ENCODE results near the gene GRM1. TPM values are rescaled to one million over a fixed set of nuclear protein-coding genes. Genes with fewer than 3 reads are reported as not detected.

Gene GRM1
- total and polyA plus RNA-seq, 4 donors, result 0.02 to 0.12 (median 0.06) TPM

- no peaks in the 10 kb centered on the region for H3K4me1 ChIP-seq (ENCODE audit: control insufficient read depth in 5 of 5, insufficient read depth in 5 of 5, low read length in 5 of 5)
- no peaks in the 10 kb centered on the region for H3K27me3 ChIP-seq (ENCODE audit: control insufficient read depth in 3 of 3, insufficient read depth in 3 of 3, low read length in 2 of 3)
- no peak overlapping the region for H3K4me3 ChIP-seq
- no peak overlapping the region for H3K27ac ChIP-seq (ENCODE audit: low read depth in 1 of 2, low read length in 1 of 2)
- no peaks in the 10 kb centered on the region for H3K36me3 ChIP-seq (ENCODE audit: control insufficient read depth in 4 of 4, insufficient read depth in 4 of 4, low read length in 4 of 4)
- no peaks in the 10 kb centered on the region for H3K9me3 ChIP-seq (ENCODE audit: control insufficient read depth in 4 of 4, insufficient read depth in 3 of 4, low read length in 3 of 4)
- DNase-seq (no peak), ATAC-seq (ENCODE audit: insufficient read depth, low FRiP score) (no peak)
- no peak for TF ChIP-seq CTCF (IDR thresholded peaks at IDR 0.05; ENCODE audit: control extremely low read depth, extremely low read depth)
- WGBS, 2 donors, result 93 to 95% methylated on average over 3 of the region's 3 CpGs
- no peak overlapping the region for H3K9ac ChIP-seq (ENCODE audit: insufficient read depth in 1 of 2, low read length in 2 of 2)
Observed at GRCh38 chr6:146347690-146348089, 318.8 kb downstream of the GRM1 start.

GRCh38 chr6:146351018-146351417 lies 322.2 kb downstream of the GRM1 start:
- no peak overlapping the region for H3K4me3 ChIP-seq
- no peak for TF ChIP-seq CTCF (IDR thresholded peaks at IDR 0.05; ENCODE audit: control extremely low read depth, extremely low read depth)
- no peaks in the 10 kb centered on the region for H3K36me3 ChIP-seq (ENCODE audit: control insufficient read depth in 4 of 4, insufficient read depth in 4 of 4, low read length in 4 of 4)
- DNase-seq (no peak), ATAC-seq (ENCODE audit: insufficient read depth, low FRiP score) (no peak)
- 52 to 61% methylated on average over 3 of the region's 3 CpGs for WGBS, 2 donors
- H3K27ac ChIP-seq (ENCODE audit: low read depth in 1 of 2, low read length in 1 of 2), result no peak overlapping the region
- H3K9me3 ChIP-seq (ENCODE audit: control insufficient read depth in 4 of 4, insufficient read depth in 3 of 4, low read length in 3 of 4), result no peaks in the 10 kb centered on the region
- H3K9ac ChIP-seq (ENCODE audit: insufficient read depth in 1 of 2, low read length in 2 of 2), result no peak overlapping the region
- H3K4me1 ChIP-seq (ENCODE audit: control insufficient read depth in 5 of 5, insufficient read depth in 5 of 5, low read length in 5 of 5), result no peaks in the 10 kb centered on the region
- no peaks in the 10 kb centered on the region for H3K27me3 ChIP-seq (ENCODE audit: control insufficient read depth in 3 of 3, insufficient read depth in 3 of 3, low read length in 2 of 3)

- 80 to 86% methylated on average over 5 of the region's 5 CpGs for WGBS, 2 donors
- no peaks in the 10 kb centered on the region for H3K4me1 ChIP-seq (ENCODE audit: control insufficient read depth in 5 of 5, insufficient read depth in 5 of 5, low read length in 5 of 5)
- H3K36me3 ChIP-seq (ENCODE audit: control insufficient read depth in 4 of 4, insufficient read depth in 4 of 4, low read length in 4 of 4), result no peaks in the 10 kb centered on the region
- H3K9ac ChIP-seq (ENCODE audit: insufficient read depth in 1 of 2, low read length in 2 of 2), result no peak overlapping the region
- ATAC-seq (ENCODE audit: insufficient read depth, low FRiP score) (no peak), DNase-seq (no peak)
- no peaks in the 10 kb centered on the region for H3K27me3 ChIP-seq (ENCODE audit: control insufficient read depth in 3 of 3, insufficient read depth in 3 of 3, low read length in 2 of 3)
- no peak for TF ChIP-seq CTCF (IDR thresholded peaks at IDR 0.05; ENCODE audit: control extremely low read depth, extremely low read depth)
- H3K4me3 ChIP-seq, result no peak overlapping the region
- no peaks in the 10 kb centered on the region for H3K9me3 ChIP-seq (ENCODE audit: control insufficient read depth in 4 of 4, insufficient read depth in 3 of 4, low read length in 3 of 4)
- H3K27ac ChIP-seq (ENCODE audit: low read depth in 1 of 2, low read length in 1 of 2), result no peak overlapping the region
Observed at GRCh38 chr6:146352163-146352562, 323.3 kb downstream of the GRM1 start.

GRCh38 chr6:146354451-146354850 lies 325.6 kb downstream of the GRM1 start:
- Histone ChIP-seq H3K9ac (ENCODE audit: insufficient read depth in 1 of 2, low read length in 2 of 2) (no peak overlapping the region), H3K9me3 (ENCODE audit: control insufficient read depth in 4 of 4, insufficient read depth in 3 of 4, low read length in 3 of 4) (no peaks in the 10 kb centered on the region), H3K4me3 (no peak overlapping the region), H3K27ac (ENCODE audit: low read depth in 1 of 2, low read length in 1 of 2) (no peak overlapping the region), H3K27me3 (ENCODE audit: control insufficient read depth in 3 of 3, insufficient read depth in 3 of 3, low read length in 2 of 3) (no peaks in the 10 kb centered on the region), H3K4me1 (ENCODE audit: control insufficient read depth in 5 of 5, insufficient read depth in 5 of 5, low read length in 5 of 5) (no peaks in the 10 kb centered on the region), H3K36me3 (ENCODE audit: control insufficient read depth in 4 of 4, insufficient read depth in 4 of 4, low read length in 4 of 4) (no peaks in the 10 kb centered on the region)
- ATAC-seq (ENCODE audit: insufficient read depth, low FRiP score) (no peak), DNase-seq (no peak)
- TF ChIP-seq CTCF (IDR thresholded peaks at IDR 0.05; ENCODE audit: control extremely low read depth, extremely low read depth), result no peak
- WGBS, 2 donors, result 55 to 64% methylated on average over 3 of the region's 3 CpGs

Data from lung (tissue), 12 donors.